ENCODE measurements around the gene PCDHA5.
"Not testable (repeated sequence)": the region's sequence is repeated elsewhere in the genome, so short reads cannot be mapped to it uniquely, and the experiment has no call there.

The PCDHA5 gene

GRCh38 chr5:140823475-140823874 lies 2.1 kb downstream of the PCDHA5 start:
- DNase-seq (ENCODE audit: low read depth in 2 of 2), result no peak

GRCh38 chr5:140827704-140828361 lies 6.4 kb downstream of the PCDHA5 start, which contains the start of gene PCDHA6:
Gene PCDHA6 (plus strand): TSS chr5:140827960. CDS start chr5:140828092, 132 bp downstream.
- no peak for DNase-seq (ENCODE audit: low read depth in 2 of 2)

- DNase-seq (ENCODE audit: low read depth in 2 of 2), result no peak
Measured at GRCh38 chr5:140828362-140828737, 6.9 kb downstream of the PCDHA5 start.

DNA sequence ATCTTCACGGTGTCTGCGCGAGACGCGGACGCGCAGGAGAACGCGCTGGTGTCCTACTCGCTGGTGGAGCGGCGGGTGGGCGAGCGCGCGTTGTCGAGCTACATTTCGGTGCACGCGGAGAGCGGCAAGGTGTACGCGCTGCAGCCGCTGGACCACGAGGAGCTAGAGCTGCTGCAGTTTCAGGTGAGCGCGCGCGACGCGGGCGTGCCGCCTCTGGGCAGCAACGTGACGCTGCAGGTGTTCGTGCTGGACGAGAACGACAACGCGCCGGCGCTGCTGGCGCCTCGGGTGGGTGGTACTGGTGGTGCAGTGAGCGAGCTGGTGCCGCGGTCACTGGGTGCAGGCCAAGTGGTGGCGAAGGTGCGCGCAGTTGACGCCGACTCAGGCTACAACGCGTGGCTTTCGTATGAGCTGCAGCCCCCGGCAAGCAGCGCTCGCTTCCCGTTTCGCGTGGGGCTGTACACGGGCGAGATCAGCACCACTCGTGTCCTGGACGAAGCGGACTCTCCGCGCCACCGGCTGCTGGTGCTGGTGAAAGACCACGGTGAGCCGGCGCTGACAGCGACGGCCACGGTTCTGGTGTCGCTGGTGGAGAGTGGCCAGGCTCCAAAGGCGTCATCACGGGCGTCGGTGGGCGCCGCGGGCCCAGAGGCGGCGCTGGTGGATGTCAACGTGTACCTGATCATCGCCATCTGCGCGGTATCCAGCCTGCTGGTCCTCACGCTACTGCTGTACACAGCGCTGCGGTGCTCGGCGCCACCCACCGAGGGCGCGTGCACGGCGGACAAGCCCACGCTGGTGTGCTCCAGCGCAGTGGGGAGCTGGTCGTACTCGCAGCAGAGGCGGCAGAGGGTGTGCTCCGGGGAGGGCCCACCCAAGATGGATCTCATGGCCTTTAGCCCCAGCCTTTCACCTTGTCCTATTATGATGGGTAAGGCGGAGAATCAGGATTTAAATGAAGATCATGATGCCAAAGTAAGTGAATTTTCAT lies 8.4 kb downstream of the PCDHA5 start:
- not testable (repeated sequence) for DNase-seq (ENCODE audit: low read depth in 2 of 2)

DNA sequence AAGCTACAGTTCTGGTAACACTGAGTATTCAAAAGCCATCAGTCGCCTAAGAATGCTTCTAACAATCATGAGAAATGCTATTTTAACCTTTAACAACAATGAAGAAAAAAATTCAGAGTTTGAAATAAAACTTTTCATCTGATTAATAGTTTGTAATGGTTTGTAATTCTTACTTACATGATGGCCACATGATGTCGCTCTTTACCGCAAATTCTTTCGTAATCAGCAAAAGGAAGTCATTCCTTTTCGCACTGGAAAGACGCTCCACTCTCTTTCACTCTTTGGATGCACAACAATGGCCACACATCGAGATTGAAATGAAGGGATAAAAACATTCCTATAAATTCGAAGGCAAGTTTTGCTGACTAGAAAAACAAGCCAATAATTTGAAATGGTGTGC lies 12.6 kb downstream of the PCDHA5 start, which contains the start of gene PCDHA7:
Gene PCDHA7 (plus strand): TSS at position 277 of the 400 bp plus-strand sequence. CDS start 115 bp downstream, at position 392.
- no peak for DNase-seq (ENCODE audit: low read depth in 2 of 2)

GRCh38 chr5:140834439-140835008 lies 13.1 kb downstream of the PCDHA5 start:
- DNase-seq (ENCODE audit: low read depth in 2 of 2), result not testable (repeated sequence)

- no peak for DNase-seq (ENCODE audit: low read depth in 2 of 2)
Measured at GRCh38 chr5:140835622-140836510, 14.5 kb downstream of the PCDHA5 start.

- no peak for DNase-seq (ENCODE audit: low read depth in 2 of 2)
Measured at GRCh38 chr5:140840978-140841962, 19.9 kb downstream of the PCDHA5 start, which contains the start of gene PCDHA8. Gene PCDHA8 (plus strand): TSS chr5:140841187. CDS start chr5:140841322, 135 bp downstream.

DNA sequence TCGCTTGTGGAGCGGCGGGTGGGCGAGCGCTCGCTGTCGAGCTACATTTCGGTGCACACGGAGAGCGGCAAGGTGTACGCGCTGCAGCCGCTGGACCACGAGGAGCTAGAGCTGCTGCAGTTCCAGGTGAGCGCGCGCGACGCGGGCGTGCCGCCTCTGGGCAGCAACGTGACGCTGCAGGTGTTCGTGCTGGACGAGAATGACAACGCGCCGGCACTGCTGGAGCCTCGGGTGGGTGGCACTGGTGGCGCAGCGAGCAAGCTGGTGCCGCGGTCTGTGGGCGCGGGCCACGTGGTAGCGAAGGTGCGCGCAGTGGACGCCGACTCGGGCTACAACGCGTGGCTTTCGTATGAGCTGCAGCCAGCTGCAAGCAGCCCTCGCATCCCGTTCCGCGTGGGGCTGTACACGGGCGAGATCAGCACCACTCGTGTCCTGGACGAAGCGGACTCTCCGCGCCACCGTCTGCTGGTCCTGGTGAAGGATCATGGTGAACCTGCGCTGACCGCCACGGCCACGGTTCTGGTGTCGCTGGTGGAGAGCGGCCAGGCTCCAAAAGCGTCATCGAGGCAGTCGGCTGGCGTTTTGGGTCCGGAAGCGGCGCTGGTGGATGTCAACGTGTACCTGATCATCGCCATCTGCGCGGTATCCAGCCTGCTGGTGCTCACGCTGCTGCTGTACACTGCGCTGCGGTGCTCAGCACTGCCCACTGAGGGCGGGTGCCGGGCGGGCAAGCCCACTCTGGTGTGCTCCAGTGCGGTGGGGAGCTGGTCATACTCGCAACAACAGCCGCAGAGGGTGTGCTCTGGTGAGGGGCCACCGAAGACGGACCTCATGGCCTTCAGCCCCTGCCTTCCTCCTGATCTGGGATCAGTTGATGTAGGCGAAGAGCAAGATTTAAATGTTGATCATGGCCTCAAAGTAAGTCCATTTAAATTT lies 21.7 kb downstream of the PCDHA5 start:
- no peak for DNase-seq (ENCODE audit: low read depth in 2 of 2)

DNA sequence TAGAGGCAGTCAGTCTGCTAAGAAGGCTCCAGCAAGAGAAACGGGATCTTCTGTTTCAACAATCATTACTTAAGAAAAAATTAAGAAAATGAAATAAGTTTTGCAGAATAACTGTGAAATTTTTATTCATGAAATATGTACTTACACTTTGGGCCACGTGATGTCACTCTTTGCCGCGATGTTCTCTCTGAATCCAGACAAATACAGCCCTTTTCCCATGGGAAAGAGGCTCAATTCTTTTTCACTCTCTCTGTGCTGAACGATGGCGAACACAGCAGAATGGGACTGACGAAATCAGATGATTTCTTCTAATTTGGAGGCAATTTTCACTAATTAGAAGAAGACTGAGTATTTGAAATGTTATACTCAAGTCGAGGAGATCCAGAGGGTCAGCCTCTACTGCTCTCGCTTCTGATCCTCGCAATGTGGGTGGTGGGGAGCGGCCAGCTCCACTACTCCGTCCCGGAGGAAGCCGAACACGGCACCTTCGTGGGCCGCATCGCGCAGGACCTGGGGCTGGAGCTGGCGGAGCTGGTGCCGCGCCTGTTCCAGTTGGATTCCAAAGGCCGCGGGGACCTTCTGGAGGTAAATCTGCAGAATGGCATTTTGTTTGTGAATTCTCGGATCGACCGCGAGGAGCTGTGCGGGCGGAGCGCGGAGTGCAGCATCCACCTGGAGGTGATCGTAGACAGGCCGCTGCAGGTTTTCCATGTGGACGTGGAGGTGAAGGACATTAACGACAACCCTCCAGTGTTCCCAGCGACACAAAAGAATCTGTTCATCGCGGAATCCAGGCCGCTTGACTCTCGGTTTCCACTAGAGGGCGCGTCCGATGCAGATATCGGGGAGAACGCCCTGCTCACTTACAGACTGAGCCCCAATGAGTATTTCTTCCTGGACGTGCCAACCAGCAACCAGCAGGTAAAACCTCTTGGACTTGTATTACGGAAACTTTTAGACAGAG lies 27.0 kb downstream of the PCDHA5 start, which contains the start of gene PCDHA9:
Gene PCDHA9 (plus strand): TSS at position 244 of the 964 bp plus-strand sequence. CDS start 114 bp downstream, at position 358.
- not testable (repeated sequence) for DNase-seq (ENCODE audit: low read depth in 2 of 2)

DNA sequence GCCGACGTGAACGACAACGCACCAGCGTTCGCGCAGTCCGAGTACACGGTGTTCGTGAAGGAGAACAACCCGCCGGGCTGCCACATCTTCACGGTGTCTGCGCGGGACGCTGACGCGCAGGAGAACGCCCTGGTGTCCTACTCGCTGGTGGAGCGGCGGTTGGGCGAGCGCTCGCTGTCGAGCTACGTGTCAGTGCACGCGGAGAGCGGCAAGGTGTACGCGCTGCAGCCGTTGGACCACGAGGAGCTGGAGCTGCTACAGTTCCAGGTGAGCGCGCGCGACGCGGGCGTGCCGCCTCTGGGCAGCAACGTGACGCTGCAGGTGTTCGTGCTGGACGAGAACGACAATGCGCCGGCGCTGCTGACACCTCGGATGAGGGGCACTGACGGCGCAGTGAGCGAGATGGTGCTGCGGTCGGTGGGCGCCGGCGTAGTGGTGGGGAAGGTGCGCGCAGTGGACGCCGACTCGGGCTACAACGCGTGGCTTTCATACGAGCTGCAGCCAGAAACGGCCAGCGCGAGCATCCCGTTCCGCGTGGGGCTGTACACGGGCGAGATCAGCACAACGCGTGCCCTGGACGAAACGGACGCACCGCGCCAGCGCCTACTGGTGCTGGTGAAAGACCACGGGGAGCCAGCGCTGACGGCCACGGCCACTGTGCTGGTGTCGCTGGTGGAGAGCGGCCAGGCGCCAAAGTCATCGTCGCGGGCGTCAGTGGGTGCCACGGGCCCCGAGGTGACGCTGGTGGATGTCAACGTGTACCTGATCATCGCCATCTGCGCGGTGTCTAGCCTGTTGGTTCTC lies 28.6 kb downstream of the PCDHA5 start:
- DNase-seq (ENCODE audit: low read depth in 2 of 2), result not testable (repeated sequence)

- DNase-seq (ENCODE audit: low read depth in 2 of 2), result no peak
Measured at GRCh38 chr5:140855772-140856674, 34.6 kb downstream of the PCDHA5 start, which contains the start of gene PCDHA10. Gene PCDHA10 (plus strand): TSS chr5:140855897. CDS start chr5:140856049, 152 bp downstream.

- DNase-seq (ENCODE audit: low read depth in 2 of 2), result no peak
Measured at GRCh38 chr5:140857177-140857986, 36.0 kb downstream of the PCDHA5 start.

GRCh38 chr5:140857987-140858240 lies 36.5 kb downstream of the PCDHA5 start:
- no peak for DNase-seq (ENCODE audit: low read depth in 2 of 2)

Data from stimulated activated CD8-positive, alpha-beta memory T cell treated with anti-CD3 and anti-CD28 coated beads, Interleukin-15, amount 100 ng/mL, for 4 hours (primary cell).